GM21723 (cell line): ENCODE data around the gene CXXC5.

ENCODE experiments used
- ATAC-seq: cut with Tn5 transposase; IDR thresholded peaks from one replicate; pipeline ENCODE4 v1.9.1; 2021; ENCODE audit warnings: mild to moderate bottlenecking, moderate library complexity; ENCODE audit not compliant: unreplicated experiment

CXXC5 gene

GRCh38 chr5:139678751-139679750 lies 30.9 kb downstream of the CXXC5 start:
- ATAC-seq: no peak

- no peak for ATAC-seq
Observed at GRCh38 chr5:139680368-139681111, 32.4 kb downstream of the CXXC5 start.

- ATAC-seq: no peak
Observed at GRCh38 chr5:139681112-139681458, 32.9 kb downstream of the CXXC5 start.

GRCh38 chr5:139681466-139681865 lies 33.3 kb downstream of the CXXC5 start:
- ATAC-seq: no peak

- ATAC-seq: no peak
Observed at GRCh38 chr5:139682016-139682975, 34.1 kb downstream of the CXXC5 start.

GRCh38 chr5:139683295-139684271 lies 35.4 kb downstream of the CXXC5 start:
- ATAC-seq: no peak

GRCh38 chr5:139684350-139684880 lies 36.3 kb downstream of the CXXC5 start:
- ATAC-seq: no peak

GRCh38 chr5:139684881-139685749 lies 37.0 kb downstream of the CXXC5 start:
- ATAC-seq: no peak

- ATAC-seq: no peak
Observed at GRCh38 chr5:139685886-139686285, 37.7 kb downstream of the CXXC5 start.

- ATAC-seq: no peak
Observed at GRCh38 chr5:139686356-139686705, 38.2 kb downstream of the CXXC5 start.

- ATAC-seq: no peak
Observed at GRCh38 chr5:139686706-139687441, 38.7 kb downstream of the CXXC5 start.

GRCh38 chr5:139687656-139688055 lies 39.5 kb downstream of the CXXC5 start:
- no peak for ATAC-seq

GRCh38 chr5:139688088-139688702 lies 40.0 kb downstream of the CXXC5 start:
- no peak for ATAC-seq

- no peak for ATAC-seq
Observed at GRCh38 chr5:139688751-139689372, 40.7 kb downstream of the CXXC5 start.

GRCh38 chr5:139689631-139690063 lies 41.5 kb downstream of the CXXC5 start:
- no peak for ATAC-seq

GRCh38 chr5:139690064-139690802 lies 42.1 kb downstream of the CXXC5 start:
- ATAC-seq: no peak
